Renal cortex interstitium (tissue), 11 donors: ENCODE measurements around the gene MITD1. TPM values are rescaled to one million over a fixed set of nuclear protein-coding genes. Genes with fewer than 3 reads are reported as not detected.
"Not testable (repeated sequence)": the region's sequence is repeated elsewhere in the genome, so short reads cannot be mapped to it uniquely, and the experiment has no call there.

Experiments
- DNase-seq, 11 donors: peaks; one replicate each; pipeline ENCODE4 v3.0.0-alpha.2; 2013; ENCODE audit warnings: low read depth in 9 of 11, low spot score in 4 of 11; ENCODE audit errors: extremely low read depth in 1 of 11
- polyA plus RNA-seq, 3 donors: library from polyadenylated mRNA; unstranded; fragments of 120-200 nt; gene quantifications; one replicate each; pipeline ENCODE4 v1.2.1, GENCODE V29; 2013; ENCODE audit not compliant: insufficient read length in 3 of 3

Gene MITD1
- polyA plus RNA-seq, 3 donors = 37.3 to 56.2 (median 55.2) TPM

- no peak for DNase-seq
These were observed 9.3 kb downstream of the MITD1 start for GRCh38 chr2:99171377-99172140.

DNA sequence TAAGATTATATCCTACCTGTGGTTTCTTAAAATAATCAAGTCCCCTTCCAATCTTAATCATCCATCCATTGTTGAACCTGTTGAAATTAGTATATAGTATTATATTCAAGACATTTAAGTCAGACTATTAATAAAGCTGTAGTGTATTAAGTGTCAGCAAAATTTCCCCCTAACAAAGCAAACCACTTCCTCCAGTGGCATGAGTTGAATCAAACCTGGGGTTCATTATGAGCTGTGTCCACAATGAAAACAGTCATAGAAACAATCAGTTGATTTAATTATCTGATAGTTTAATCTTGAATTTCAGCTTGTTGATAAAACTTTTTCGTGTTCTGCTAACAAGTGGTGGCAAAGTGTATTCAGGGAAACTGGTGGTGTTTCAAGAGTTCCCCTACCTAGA, 11.3 kb downstream of the MITD1 start:
- no peak for DNase-seq

DNA sequence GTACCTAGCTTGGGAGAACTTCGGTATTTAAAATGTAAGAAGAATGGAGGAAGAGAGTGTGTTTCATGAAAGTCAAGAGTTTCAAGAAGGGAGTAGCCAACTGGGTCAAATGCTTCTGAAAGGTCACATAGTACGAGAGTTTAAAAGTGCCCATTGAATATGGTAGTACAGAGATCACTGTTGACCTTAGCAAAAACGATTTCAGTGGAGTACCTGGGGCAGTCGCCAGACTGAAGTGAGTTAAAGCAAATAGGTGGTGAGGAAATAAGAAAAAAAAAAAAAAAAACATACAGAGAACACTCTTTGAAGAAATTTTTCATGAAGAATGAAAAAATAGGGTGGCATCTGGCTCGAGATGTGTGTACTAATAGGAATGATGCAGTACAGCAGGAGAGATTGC, 14.6 kb downstream of the MITD1 start:
- DNase-seq = no peak

- DNase-seq = no peak
These were observed 21.3 kb downstream of the MITD1 start for GRCh38 chr2:99159594-99159993.

DNA sequence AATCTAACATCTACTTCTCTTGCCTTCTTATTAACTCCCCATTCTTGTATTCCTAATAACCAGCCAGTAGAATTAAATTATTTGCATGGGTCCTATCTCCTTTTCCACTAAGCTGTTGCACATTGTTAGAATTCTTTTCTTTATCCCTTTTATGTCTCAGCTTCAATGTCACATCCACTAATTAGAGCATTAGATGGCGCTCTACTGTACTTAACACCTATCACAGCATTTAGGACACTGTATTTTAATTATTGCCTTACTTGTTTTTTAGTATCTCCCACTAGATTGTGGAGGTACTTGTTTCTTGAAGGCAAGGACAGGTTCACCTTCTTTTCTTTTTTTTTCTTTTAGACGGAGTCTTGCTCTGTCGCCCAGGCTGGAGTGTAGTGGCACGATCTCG, 22.3 kb downstream of the MITD1 start:
- DNase-seq = no peak

DNA sequence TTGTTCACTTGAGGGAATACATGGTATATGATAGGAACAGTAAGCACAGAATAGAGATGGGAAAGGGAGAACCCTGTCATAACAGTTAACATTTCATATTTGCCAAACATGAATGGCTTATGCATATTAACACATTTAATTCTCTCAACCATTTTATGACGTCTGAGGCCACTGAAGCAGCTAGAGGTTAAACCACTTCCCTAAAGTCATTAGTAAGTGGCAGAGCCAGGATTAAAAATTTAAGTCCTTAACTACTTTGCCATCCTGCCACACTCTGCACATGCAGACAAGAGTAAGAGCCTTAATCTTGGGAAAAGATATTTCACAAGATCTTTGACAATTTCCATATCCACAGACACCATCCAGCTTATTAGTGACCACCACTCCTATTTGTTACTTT, 24.0 kb downstream of the MITD1 start:
- DNase-seq = no peak

GRCh38 chr2:99154643-99155536, 26.0 kb downstream of the MITD1 start, which contains the start of the genes LIPT1 and TSGA10:
LIPT1 (plus strand) TSS chr2:99154967; CDS start chr2:99161958, 6,991 bp downstream.
TSGA10 (minus strand) TSS chr2:99154942; CDS start chr2:99109439, 45,503 bp downstream.
- DNase-seq = peak; percentile 80 to 92 (median 90)

- no peak for DNase-seq
These were observed 26.8 kb downstream of the MITD1 start for GRCh38 chr2:99153921-99154604.

GRCh38 chr2:99152199-99152895, 28.5 kb downstream of the MITD1 start:
- peak in 3 of 11 donors; percentile 31 to 50 (median 40) for DNase-seq

GRCh38 chr2:99150706-99151105, 30.2 kb downstream of the MITD1 start:
- no peak for DNase-seq

DNA sequence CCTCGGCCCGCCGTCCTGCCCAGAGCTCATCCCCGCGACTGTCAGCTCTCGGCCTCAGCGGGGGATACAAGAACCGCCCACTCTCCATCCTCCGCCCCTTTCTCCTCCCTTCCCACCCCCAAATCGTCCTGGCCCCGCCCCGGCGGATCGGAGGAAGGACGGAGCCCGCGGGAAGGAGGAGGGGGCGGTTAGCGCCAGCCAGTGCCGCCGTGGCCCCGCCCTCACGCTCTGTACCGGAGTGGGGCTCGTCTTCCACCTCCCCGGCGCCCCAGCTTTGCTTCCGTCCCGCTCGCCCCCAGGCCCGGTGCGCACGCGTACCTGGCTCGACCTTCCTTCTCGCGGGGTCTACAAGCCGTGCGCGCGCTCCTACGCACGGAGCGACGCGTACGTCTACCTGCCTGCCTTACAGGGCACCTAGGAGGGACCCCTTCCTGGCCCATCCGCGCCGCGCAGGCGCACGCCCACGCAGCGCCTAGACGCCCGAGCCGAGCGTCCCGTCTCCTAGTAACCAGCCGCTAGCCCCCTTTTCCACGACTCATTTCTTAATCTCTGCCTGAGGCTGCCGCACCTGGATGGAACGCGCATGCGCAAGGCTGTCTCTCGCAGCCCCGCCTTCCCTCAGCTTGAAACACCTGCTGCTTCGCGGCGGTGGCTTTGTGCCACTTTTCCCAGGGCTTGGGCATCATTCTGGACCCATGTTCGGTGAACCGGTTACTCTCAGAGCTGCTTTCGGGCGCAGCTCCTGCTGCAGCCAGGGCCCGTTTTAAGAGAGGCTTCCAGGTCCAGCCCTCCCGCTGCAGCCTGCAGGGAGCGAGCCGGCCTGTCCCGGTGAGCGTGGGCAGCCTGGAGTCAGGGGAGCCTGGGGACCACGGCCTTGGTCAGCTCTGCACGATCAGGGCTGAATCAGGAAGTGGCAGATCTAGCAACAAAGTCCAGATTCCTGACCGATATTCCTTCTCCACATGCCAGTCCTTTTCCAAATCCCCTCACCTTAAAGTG, 39.4 kb downstream of the MITD1 start, which contains the start of gene C2orf15:
Gene C2orf15, plus strand, starts transcription at position 598 of the 999 bp plus-strand sequence. CDS start 8,852 bp downstream, outside the sequence.
- peak; percentile 83 to 93 (median 90) for DNase-seq

DNA sequence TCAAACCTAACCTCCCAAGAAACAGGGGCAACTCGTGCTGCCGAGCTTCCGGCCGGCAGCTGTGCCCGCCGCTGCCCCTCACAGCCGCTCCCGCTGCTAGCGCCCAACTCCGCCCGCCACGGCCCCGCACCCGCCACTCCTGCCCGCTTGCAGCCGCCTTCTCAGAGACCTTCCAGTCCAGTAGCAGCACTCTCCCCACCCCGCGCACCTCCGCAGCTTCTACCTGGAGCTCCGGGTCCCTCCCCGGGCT, 40.1 kb downstream of the MITD1 start:
- peak in 1 of 11 donors; percentile 38 for DNase-seq

GRCh38 chr2:99140056-99140859, 40.6 kb downstream of the MITD1 start:
- peak in 5 of 11 donors; percentile 19 to 56 (median 44) for DNase-seq

GRCh38 chr2:99139003-99139402, 41.9 kb downstream of the MITD1 start:
- DNase-seq = no peak

DNA sequence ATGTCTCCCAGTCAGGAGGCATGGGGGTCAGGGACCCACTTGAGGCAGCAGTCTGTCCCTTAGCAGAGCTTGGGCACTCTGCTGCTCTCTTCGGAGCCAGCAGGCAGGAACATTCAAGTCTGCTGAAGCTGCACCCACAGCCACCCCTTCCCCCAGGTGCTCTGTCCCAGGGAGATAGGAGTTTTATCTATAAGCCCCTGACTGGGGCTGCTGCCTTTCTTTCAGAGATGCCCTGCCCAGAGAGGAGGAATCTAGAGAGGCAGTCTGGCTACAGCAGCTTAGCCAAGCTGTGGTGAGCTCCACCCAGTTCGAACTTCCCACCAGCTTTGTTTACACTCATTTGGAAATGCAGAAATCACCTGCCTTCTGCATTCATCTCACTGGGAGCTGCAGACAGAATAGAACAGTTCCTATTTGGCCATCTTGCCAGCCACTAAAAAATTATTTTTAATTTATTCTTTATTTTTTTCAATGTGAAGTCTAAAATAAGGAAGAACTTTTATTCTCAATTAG, 45.8 kb downstream of the MITD1 start:
- DNase-seq = not testable (repeated sequence)

GRCh38 chr2:99127981-99128380, 52.9 kb downstream of the MITD1 start:
- DNase-seq = no peak
